Left ventricle myocardium superior (tissue), 1 donor: ENCODE data around the gene ZBTB8A. TPM values are rescaled to one million over a fixed set of nuclear protein-coding genes. Genes with fewer than 3 reads are reported as not detected.

Experiments used
- ATAC-seq: fragments of 200-7000 bp; cut with Tn5 transposase; one replicate; pipeline ENCODE4 v1.9.1; 2020; ENCODE audit warnings: mild to moderate bottlenecking, moderate library complexity
- DNase-seq: peaks from one replicate; pipeline ENCODE4 v3.0.0-alpha.2; 2020
- intact Hi-C: fragments of 100-400 bp; cut with micrococcal nuclease; formaldehyde crosslinking; loops from one replicate; pipeline ENCODE4 v1.11.0; 2022
- total RNA-seq: library from RNA; stranded (reverse); fragmentation: NEBNext Ultra II Directional; extraction: Animal tissue kit (Norgen Biotek cat#: 25700); gene quantifications from one replicate; pipeline ENCODE4 v1.2.1, GENCODE V29; 2021
- donor health status: DM: no; HTN: yes; CAD: no; lungs with severe emphysema.

The ZBTB8A gene
- total RNA-seq, 1 donor from 2014 or later = 2.5 TPM

DNA sequence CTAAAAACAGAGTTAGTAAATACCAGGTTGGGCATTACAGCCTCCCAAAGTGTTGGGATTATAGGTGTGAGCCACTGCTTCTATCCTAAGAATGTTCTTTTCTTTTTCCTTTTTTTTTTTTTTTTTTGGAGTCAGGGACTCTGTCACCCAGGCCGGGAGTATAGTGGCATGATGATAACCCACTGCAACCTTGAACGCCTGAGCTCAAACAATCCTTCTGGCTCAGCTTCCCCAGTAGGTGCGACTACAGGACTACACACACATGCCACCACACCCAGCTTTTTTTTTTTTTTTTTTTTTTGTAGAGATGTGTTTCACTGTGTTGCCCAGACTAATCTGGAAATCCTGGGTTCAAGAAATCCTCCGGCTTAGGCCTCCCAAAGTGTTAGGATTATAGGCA is 105.2 kb downstream of the ZBTB8A start:
- ATAC-seq = no peak
- no peak for DNase-seq
- intact Hi-C loops = no loop called here

DNA sequence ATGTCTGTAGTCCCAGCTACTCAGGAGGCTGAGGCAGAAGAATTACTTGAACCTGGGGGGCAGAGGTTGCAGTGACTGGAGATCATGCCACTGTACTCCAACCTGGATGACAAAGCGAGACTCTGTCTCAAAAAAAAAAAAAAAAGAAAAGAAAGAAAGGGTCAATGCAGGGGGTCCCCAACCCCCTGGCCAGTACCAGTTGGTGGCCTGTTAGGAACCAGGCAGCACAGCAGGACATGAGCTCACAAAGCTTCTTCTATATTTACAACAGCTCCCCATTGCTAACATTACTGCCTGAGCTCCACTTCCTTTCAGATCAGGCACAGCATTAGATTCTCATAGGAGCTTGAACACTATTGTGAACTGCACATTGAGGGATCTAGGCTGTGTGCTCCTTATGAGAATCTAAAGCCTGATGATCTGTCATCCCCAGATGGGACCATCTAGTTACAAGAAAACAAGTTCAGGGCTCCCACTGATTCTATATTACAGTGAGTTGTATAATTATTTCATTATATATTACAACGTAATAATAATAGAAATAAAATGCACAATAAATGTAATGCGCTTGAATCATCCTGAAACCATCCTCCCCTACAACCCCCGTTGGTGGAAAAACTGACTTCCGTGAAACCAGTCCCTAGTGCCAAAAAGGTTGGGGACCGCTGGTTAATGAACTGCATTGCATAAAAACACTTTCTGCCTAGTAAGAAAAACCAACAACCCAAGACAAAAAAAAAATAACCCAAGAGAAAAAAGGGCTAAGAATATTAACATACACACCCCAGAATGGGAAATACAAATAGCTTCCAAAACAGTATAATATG is 108.3 kb downstream of the ZBTB8A start:
- intact Hi-C loops = no loop called here
- no peak for DNase-seq
- no peak for ATAC-seq

DNA sequence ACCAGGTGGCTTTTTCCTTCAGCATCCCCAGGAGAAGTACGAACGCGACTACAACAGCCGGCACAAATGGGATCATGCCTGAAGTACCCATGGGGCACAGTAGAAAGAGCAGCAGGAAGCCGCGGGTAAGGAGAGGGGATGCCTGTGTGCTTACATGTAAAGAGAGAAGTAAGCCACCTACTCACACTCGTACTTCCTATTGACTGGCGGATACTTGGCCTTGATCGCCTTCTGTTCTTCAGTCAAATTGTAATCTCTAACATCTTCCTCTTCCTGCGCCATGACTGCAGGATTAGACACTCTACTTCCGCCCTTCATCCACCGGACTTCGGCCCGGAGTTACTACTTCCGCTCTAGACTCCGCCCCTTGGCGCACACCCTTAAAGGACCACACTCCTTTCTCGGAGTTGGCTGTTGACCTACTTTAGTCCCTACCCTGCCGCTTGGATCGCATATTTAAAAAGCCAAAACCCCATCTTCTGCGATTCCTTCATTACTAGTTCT is 111.1 kb downstream of the ZBTB8A start, which contains the start of gene ZBTB8OS:
TSS of gene ZBTB8OS (minus strand) at position 303 of the 504 bp plus-strand sequence. CDS start at position 282, 21 bp downstream.
- intact Hi-C loops = no loop called here
- peak; percentile 89 for ATAC-seq

DNA sequence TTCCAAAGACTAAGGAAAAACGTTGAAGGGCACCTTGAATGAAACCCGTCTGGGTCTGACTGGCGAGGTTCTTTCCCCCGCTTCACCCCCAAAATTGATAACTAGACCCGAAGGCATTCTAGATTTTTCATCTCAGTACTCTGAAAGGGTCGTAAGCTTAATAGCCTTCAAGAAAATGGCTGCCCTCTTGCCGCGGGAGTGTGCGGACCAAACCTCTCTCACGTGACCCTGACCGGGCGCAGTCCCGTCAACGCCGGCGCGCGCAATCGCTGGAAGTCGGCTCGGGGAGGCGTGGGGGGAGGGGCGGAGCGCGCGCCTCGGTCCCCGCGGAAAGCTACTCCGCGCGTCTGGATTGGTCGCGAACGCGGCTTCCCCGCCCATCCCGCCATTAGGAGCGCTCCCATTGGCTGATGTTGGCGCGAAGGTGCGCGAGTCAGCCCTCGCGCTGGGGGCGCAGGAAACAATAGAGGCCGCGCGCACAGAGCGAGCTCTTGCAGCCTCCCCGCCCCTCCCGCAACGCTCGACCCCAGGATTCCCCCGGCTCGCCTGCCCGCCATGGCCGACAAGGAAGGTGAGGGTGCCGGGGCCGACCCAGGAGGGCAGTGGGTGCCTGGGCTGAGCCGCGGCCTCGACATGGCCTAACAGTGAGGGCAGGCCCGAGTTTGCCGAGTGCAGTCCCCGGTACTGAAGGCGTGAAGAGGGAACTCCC is 111.7 kb downstream of the ZBTB8A start, which contains the start of gene RBBP4:
TSS of gene RBBP4 (plus strand) at position 457 of the 709 bp plus-strand sequence. CDS start at position 556, 99 bp downstream.
- DNase-seq (peak; percentile 99), ATAC-seq (peak; percentile 97)
- intact Hi-C loops = no loop called here

More for the DNA sequence above, 111.1 kb downstream of the ZBTB8A start, which contains the start of gene ZBTB8OS:
- DNase-seq = peak; percentile 92

DNA sequence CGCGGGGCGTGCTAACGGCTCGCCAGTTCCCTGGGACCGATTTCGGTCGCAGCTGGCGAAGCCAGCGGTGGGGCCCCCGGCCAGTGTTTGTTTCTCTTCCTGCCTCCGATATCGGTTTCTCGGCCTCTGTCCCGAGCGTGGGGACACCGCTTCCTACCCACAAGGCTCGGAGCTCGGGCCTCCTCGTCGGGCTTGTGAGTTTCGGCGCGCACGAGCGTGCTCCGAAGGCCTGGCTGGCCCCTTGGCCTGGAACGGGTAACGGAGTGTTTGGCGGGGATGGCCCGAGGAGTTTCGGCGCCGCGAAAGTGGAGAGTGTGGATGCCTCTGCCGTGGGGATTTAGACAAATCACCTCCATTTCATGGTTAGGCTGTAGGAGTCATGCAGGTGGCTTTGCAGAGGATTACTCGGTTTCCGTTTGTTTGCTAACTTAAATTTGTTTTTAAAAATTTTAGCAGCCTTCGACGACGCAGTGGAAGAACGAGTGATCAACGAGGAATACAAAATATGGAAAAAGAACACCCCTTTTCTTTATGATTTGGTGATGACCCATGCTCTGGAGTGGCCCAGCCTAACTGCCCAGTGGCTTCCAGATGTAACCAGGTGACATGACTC is 112.3 kb downstream of the ZBTB8A start:
- no peak for DNase-seq
- ATAC-seq = peak; percentile 13
- intact Hi-C loops = no loop called here

DNA sequence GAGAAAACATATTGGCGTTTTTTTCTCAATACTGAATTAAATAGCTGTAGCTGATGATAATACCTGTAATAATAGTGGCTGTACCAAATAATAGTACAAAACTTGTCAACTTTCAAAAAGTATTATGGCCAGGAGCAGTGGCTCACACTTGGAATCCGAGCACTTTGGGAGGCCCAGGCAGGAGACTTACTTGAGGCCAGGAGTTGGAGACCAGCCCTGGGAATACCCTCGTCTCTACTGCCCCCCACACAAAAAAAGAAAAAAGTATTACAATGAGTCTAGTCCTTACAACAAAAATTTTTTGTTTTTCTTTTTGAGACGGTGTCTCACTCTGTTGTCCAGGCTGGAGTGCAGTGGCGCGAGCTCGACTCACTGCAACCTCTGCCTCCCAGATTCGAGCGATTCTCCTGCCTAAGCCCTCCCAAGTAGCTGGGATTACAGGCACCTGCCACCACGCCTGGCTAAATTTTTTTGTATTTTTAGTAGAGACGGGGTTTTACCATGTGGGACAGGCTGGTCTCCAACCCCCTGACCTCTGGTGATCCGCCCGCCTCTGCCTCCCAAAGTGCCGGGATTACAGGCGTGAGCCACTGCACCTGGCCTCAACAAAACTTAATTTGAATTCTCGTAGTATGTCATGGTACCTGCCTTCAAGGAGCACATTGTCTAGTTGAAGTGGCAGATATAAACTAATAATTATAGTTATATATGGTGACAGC is 113.2 kb downstream of the ZBTB8A start:
- no peak for ATAC-seq
- intact Hi-C loops = no loop called here
- DNase-seq = no peak

Other genes with a start within 250 kb of the ZBTB8A start
- 46.1 TPM for gene HDAC1, start 247.3 kb upstream of the ZBTB8A start, total RNA-seq
- 15.3 TPM for gene MARCKSL1, start 203.2 kb upstream of the ZBTB8A start, total RNA-seq
- 2.8 TPM for gene FAM229A, start 176.9 kb upstream of the ZBTB8A start, total RNA-seq
- 2.0 TPM for gene TSSK3, start 176.9 kb upstream of the ZBTB8A start, total RNA-seq
- gene BSDC1, start 145.0 kb upstream of the ZBTB8A start, total RNA-seq = 40.5 TPM
- not detected for gene ZBTB8B, start 74.4 kb upstream of the ZBTB8A start, total RNA-seq
- gene ZBTB8OS, start 111.1 kb downstream of the ZBTB8A start, total RNA-seq = 34.5 TPM
- 98.9 TPM for gene RBBP4, start 111.8 kb downstream of the ZBTB8A start, total RNA-seq
- gene SYNC, start 163.3 kb downstream of the ZBTB8A start, total RNA-seq = 12.2 TPM